Stimulated activated CD8-positive, alpha-beta memory T cell treated with anti-CD3 and anti-CD28 coated beads, Interleukin-12 subunit alpha, Interleukin-12 subunit beta, amount 100 ng/mL, for 4 hours (primary cell): ENCODE measurements around the gene IBSP.

ENCODE experiments used
- DNase-seq: peaks from one replicate; pipeline ENCODE4 v3.0.0-alpha.2; 2020; ENCODE audit warnings: low read depth

Gene IBSP

GRCh38 chr4:87799301-87800113 is at the start of gene IBSP:
IBSP (plus strand) TSS chr4:87799554; CDS start chr4:87802362, 2,808 bp downstream.
- DNase-seq, result no peak

- DNase-seq, result no peak
Observed at GRCh38 chr4:87749883-87750282, 49.5 kb upstream of the IBSP start.

- DNase-seq, result no peak
Observed at GRCh38 chr4:87758270-87758669, 41.1 kb upstream of the IBSP start.

GRCh38 chr4:87762311-87762710 is 37.0 kb upstream of the IBSP start:
- DNase-seq, result no peak

- no peak for DNase-seq
Observed at GRCh38 chr4:87781569-87781968, 17.8 kb upstream of the IBSP start.

- no peak for DNase-seq
Observed at GRCh38 chr4:87783781-87784180, 15.6 kb upstream of the IBSP start.

- no peak for DNase-seq
Observed at GRCh38 chr4:87785731-87786509, 13.4 kb upstream of the IBSP start.

GRCh38 chr4:87802858-87803257 is 3.5 kb downstream of the IBSP start:
- DNase-seq, result no peak

- DNase-seq, result no peak
Observed at GRCh38 chr4:87803421-87803820, 4.1 kb downstream of the IBSP start.

- DNase-seq, result no peak
Observed at GRCh38 chr4:87804871-87805270, 5.5 kb downstream of the IBSP start.

- DNase-seq, result no peak
Observed at GRCh38 chr4:87805971-87806370, 6.6 kb downstream of the IBSP start.

- DNase-seq, result no peak
Observed at GRCh38 chr4:87806520-87806919, 7.2 kb downstream of the IBSP start.

GRCh38 chr4:87807402-87807801 is 8.0 kb downstream of the IBSP start:
- no peak for DNase-seq

- DNase-seq, result no peak
Observed at GRCh38 chr4:87811977-87812376, 12.6 kb downstream of the IBSP start.

- DNase-seq, result no peak
Observed at GRCh38 chr4:87819281-87819919, 20.0 kb downstream of the IBSP start.

GRCh38 chr4:87823200-87823599 is 23.8 kb downstream of the IBSP start:
- no peak for DNase-seq

- no peak for DNase-seq
Observed at GRCh38 chr4:87823724-87824123, 24.4 kb downstream of the IBSP start.

GRCh38 chr4:87824352-87824751 is 25.0 kb downstream of the IBSP start:
- no peak for DNase-seq

- no peak for DNase-seq
Observed at GRCh38 chr4:87832669-87833068, 33.3 kb downstream of the IBSP start, which contains the start of gene MEPE. MEPE (plus strand) TSS chr4:87832969; CDS start chr4:87834715, 1,746 bp downstream.

GRCh38 chr4:87834401-87834800 is 35.0 kb downstream of the IBSP start:
- DNase-seq, result no peak

- DNase-seq, result no peak
Observed at GRCh38 chr4:87835197-87835596, 35.8 kb downstream of the IBSP start.

- DNase-seq, result no peak
Observed at GRCh38 chr4:87835743-87836142, 36.4 kb downstream of the IBSP start.

- DNase-seq, result no peak
Observed at GRCh38 chr4:87838205-87838604, 38.9 kb downstream of the IBSP start.
